Measurements from ENCODE around the gene SWAP70.

SWAP70 gene

DNA sequence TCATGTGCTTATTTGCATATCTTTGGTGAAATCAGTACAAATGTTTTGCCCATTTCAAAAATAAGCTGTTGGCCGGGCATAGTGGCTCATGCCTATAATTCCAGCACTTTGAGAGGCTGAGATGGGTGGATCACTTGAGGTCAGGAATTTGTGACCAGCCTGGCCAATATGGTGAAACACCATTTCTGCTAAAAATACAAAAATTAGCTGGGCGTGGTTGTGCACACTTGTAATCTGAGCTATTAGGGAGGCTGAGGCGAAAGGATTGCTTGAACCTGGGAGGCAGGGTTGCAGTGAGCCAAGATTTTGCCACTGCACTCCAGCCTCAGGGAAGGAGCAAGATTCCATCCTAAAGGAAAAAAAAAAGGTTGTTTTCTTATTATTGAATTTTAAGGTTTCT lies 136.0 kb downstream of the SWAP70 start:
- in situ Hi-C loops (cut with HindIII; ENCODE audit: low sequenced_read_pairs) = loop anchor here (5.0 kb wide), 1 partner anchor 37 kb away; no protein-coding TSS in a partner anchor

DNA sequence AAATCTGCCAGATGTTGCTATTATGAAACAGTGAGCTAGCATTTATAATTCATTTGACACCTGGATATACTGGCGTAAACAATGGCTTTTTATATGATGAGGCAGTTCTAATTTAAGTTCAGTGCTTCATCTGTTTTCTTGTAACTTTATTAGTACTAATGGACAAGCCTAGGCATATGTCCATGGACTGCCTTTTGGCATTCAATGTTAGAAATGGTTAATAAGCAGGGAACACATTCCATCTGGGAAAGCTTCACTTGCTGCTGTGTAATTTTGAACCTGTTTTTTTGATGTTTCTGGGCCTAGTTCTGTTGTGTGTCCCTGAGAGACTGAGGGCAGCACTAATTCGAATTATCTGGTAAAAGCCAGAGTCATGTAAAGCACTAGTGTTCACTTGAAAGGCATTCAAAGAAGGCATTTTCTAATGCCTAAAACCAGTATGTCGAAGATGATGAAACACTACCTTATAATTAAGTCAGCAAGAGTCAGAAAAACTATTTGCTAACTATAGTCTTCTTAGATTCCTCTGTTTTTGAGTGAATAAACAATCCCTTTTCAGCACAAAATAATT lies 138.5 kb downstream of the SWAP70 start:
- in situ Hi-C loops (cut with HindIII; ENCODE audit: low sequenced_read_pairs) = loop anchor here (5.0 kb wide), 1 partner anchor 35 kb away; no protein-coding TSS in a partner anchor
